ENCODE measurements around the gene SNX5.

The SNX5 gene

GRCh38 chr20:17968366-17969277, at the start of gene SNX5, which contains the start of gene MGME1:
Gene SNX5, minus strand, starts transcription at chr20:17968794. Its CDS starts 369 bp downstream, at chr20:17968425.
Gene MGME1, plus strand, starts transcription at chr20:17969018. Its CDS starts 842 bp downstream, at chr20:17969860.
- peak; percentile 98 for DNase-seq (ENCODE audit: low read depth)

- DNase-seq (ENCODE audit: low read depth): no peak
Measured at GRCh38 chr20:18018100-18018499, 49.5 kb upstream of the SNX5 start.

- DNase-seq (ENCODE audit: low read depth): no peak
Measured at GRCh38 chr20:18016772-18017171, 48.2 kb upstream of the SNX5 start.

- no peak for DNase-seq (ENCODE audit: low read depth)
Measured at GRCh38 chr20:18014411-18014810, 45.8 kb upstream of the SNX5 start.

GRCh38 chr20:18012901-18013300, 44.3 kb upstream of the SNX5 start:
- DNase-seq (ENCODE audit: low read depth): no peak

- DNase-seq (ENCODE audit: low read depth): no peak
Measured at GRCh38 chr20:18011951-18012645, 43.5 kb upstream of the SNX5 start.

GRCh38 chr20:18011482-18011881, 42.9 kb upstream of the SNX5 start:
- DNase-seq (ENCODE audit: low read depth): no peak

- DNase-seq (ENCODE audit: low read depth): no peak
Measured at GRCh38 chr20:18009116-18009515, 40.5 kb upstream of the SNX5 start.

- no peak for DNase-seq (ENCODE audit: low read depth)
Measured at GRCh38 chr20:18007534-18008292, 39.1 kb upstream of the SNX5 start.

GRCh38 chr20:18006684-18007083, 38.1 kb upstream of the SNX5 start:
- DNase-seq (ENCODE audit: low read depth): no peak

- no peak for DNase-seq (ENCODE audit: low read depth)
Measured at GRCh38 chr20:18005990-18006364, 37.4 kb upstream of the SNX5 start.

GRCh38 chr20:18005170-18005989, 36.8 kb upstream of the SNX5 start:
- no peak for DNase-seq (ENCODE audit: low read depth)

- DNase-seq (ENCODE audit: low read depth): no peak
Measured at GRCh38 chr20:18004384-18005031, 35.9 kb upstream of the SNX5 start.

GRCh38 chr20:18003897-18004296, 35.3 kb upstream of the SNX5 start:
- no peak for DNase-seq (ENCODE audit: low read depth)

GRCh38 chr20:18001131-18001921, 32.7 kb upstream of the SNX5 start:
- no peak for DNase-seq (ENCODE audit: low read depth)

GRCh38 chr20:17999566-17999965, 31.0 kb upstream of the SNX5 start:
- DNase-seq (ENCODE audit: low read depth): no peak

GRCh38 chr20:17998446-17998845, 29.9 kb upstream of the SNX5 start:
- DNase-seq (ENCODE audit: low read depth): no peak

- DNase-seq (ENCODE audit: low read depth): no peak
Measured at GRCh38 chr20:17995967-17996819, 27.6 kb upstream of the SNX5 start.

GRCh38 chr20:17993546-17993945, 25.0 kb upstream of the SNX5 start:
- no peak for DNase-seq (ENCODE audit: low read depth)
